Loucy (cell line): ENCODE data around the gene SERTAD1.

Experiments used
- EZH2phosphoT487 ChIP-seq: fragments of 200-600 bp; IDR thresholded peaks from 2 replicates; pipeline ENCODE4 v1.6.1; 2018; ENCODE audit warnings: antibody characterized with exemption, mild to moderate bottlenecking, moderate library complexity, borderline replicate concordance
- TF ChIP-seq, protein P1 (sequence below): fragments of 200-600 bp; sonication (generic); conservative IDR thresholded peaks from 2 replicates; pipeline ENCODE4 v1.5.1; 2014; ENCODE audit warnings: mild to moderate bottlenecking, antibody characterized with exemption, low read length

DNA sequence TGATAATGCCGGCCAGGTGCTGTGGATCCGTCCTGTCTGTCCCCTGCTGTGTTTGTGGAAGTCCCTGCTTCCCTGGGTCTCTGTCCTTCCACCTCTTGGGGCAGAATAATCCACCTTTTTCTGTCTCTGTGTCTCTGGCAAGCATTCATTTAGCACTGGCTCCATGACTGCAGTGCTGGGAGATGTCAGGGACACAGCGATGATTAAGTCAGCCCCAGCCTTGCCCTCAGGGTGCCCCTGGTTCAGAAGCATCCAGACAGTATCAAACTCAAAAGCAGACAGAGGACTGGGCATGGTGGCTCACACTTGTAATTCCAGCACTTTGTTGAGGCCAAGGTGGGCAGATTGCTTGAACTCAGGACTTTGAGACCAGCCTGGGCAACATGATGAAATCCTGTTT is 37.3 kb downstream of the SERTAD1 start:
- TF ChIP-seq, protein P1, sequence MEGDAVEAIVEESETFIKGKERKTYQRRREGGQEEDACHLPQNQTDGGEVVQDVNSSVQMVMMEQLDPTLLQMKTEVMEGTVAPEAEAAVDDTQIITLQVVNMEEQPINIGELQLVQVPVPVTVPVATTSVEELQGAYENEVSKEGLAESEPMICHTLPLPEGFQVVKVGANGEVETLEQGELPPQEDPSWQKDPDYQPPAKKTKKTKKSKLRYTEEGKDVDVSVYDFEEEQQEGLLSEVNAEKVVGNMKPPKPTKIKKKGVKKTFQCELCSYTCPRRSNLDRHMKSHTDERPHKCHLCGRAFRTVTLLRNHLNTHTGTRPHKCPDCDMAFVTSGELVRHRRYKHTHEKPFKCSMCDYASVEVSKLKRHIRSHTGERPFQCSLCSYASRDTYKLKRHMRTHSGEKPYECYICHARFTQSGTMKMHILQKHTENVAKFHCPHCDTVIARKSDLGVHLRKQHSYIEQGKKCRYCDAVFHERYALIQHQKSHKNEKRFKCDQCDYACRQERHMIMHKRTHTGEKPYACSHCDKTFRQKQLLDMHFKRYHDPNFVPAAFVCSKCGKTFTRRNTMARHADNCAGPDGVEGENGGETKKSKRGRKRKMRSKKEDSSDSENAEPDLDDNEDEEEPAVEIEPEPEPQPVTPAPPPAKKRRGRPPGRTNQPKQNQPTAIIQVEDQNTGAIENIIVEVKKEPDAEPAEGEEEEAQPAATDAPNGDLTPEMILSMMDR, result no peak
- no peak for TF ChIP-seq EZH2phosphoT487
